DMS53 (cell line): ENCODE measurements around the gene TDRD15.
A peak's percentile ranks its signal among the peaks of the same experiment; 100 is the strongest.
"Not testable (repeated sequence)": the region's sequence is repeated elsewhere in the genome, so short reads cannot be mapped to it uniquely, and the experiment has no call there.

ENCODE experiments used
- DNase-seq: peaks from one replicate; lab custom pipeline; 2025; lab: John Stamatoyannopoulos, UW

The TDRD15 gene

DNA sequence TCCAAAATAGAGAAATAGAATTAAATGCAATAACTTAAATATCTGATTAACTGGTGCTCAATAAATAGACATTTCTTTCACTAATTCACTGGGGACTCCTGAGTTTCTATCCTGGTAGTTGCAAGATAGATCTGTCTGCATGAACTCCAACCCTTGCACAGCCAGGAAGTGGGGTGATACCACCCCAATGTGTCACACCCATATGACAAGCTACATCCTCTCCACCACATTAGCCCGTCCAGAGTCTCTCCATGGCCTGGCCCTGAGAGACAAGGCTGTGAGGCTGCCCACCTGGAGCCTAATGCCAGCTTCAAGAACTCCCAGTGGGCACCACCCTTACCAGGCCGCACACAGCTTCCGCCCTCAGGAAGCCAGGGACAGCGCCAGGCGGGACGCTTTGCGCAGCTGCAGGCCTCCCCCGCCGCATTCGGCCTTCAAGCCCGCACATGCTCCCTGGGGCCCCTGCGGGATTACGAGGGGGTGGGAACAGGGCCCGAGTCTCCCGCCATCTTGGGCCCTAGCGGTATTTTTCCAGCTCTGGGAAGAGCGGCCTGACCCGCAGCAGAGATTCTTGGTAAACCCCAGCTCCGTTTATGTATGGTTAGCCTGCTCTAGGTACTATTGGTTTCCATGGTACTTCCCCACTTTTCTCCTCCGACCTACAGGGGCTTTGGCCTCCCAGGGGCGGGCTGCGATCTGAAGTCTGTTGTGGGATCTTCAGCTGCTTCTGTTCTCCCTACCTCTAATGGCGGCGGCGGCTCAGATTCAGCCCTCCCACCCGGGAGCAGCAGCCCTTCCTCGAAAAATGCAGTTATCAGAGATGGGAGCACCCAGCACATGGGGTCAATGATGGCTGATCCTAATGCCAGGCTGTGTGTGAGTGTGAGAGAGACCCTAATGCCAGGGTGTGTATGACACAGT lies at the start of gene TDRD15:
Gene TDRD15 (plus strand): TSS at position 496 of the 921 bp plus-strand sequence. CDS start 13,500 bp downstream, outside the sequence.
- no peak for DNase-seq

DNA sequence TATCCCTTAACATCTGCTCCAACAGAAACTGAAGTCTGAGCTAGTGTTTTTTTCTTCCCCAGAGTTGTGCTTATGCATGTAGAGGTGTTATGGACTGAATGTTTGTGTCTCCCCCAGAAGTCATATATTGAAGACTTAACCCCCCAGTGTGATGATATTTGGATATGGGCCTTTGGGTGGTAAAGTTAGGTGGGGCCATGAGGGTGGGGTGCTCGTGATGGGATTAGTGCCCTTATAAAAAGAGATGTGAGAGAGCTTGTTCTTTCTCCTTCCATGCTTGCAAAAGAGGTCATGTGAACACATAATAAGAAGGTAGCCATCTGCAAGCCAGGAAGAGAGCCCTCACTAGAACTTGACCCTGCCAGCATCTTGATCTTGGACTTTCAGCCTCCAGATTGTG lies 45.5 kb upstream of the TDRD15 start:
- no peak for DNase-seq

DNA sequence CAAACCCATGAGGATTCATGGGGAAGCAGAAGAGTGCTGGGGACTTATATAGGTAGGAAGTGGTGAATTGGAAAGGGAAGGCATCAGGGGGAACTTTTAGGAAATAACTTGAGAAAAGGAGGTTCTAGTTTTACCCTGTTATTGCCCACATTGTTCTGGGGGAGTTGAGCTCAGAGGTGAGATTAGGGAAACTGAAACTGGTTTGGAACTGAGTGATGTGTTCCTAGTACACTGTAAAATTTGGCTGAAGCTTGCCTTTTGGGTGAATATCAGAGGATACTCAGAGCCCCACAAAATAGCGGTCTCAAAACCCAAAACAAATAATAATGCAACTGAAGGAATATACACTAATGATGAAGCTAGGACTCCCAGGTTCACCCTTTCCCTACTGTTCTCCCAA lies 40.3 kb upstream of the TDRD15 start:
- DNase-seq = no peak

DNA sequence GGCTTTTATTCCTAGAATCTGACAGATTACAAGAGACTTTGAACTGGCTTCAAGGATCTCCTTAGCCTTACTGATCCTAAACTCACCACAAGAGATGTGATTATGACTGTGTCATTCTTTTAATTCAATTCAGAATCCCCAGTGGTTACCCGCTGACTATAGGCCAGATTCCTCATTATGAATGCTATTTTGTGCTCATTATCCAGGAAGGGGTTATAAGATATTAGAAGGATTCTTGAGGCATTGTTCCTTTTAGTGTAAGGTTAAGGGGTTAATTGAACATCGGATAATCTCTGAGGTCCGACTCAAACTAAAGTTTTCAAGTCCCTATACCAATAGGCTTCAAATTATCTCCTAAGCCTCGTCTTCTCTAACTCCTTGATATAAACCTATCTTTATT lies 39.4 kb upstream of the TDRD15 start:
- no peak for DNase-seq

DNA sequence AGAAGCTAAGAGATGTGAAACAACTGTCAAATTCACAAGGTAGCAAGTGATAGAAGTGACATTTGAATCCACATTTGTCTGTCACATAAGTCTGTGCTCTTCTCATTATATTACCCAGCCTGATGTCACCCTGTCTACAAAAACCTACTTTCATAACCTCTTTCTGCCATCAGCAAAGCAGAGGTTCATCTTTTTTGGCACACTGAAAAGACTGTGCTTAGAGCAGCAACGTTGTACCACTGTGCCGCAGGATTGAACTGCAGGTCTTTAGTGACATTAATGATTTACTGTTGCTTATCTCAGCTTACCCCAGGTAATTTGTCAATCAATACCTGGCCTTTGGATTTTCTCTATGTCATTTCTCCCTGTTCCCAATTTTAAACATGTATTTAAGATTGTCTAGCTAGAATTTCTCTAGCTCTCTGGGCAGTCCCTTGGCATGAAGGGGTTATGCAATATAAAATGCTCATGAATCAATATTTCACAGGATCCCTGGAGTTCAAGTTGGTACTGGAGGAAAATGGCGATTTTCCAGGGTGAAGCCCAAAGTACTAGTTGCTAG lies 31.4 kb upstream of the TDRD15 start:
- no peak for DNase-seq

DNA sequence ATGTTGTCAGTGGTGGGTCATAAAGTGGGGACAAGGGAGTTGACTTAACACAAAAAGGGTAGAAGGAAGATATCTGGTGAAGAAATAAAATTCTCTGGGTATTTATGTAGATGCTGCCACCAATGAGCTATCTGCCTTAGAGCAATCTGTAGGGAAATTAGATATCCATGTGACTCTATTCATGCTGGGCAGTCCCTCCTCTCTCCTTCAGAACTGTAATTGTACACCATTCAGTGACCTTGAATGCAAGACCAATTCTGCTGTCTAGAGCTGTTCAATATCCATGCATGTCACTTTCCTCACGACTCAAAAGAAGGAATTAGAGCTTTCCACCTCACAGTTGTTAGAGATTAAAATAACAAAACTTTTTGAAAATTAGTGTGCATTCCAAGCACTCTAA lies 28.6 kb upstream of the TDRD15 start:
- DNase-seq = no peak

DNA sequence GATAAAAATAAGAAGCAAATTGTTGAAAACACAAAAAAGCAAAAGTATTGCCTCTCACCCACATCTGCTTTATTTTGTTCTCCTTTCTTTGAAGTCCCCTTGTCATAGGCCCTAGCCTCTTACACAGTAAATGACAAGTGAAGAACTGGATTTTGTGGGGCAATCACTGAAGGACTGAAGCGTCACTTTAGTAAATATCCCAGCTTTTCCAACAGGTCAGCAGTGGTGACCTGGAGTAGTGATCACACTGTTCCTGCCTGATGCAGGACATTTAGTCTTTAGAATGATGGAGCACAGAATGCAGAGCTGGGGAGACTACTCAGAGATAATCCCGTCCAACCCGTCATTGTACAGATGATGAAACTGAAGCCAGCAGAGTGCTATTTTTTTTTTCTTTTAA lies 28.1 kb upstream of the TDRD15 start:
- no peak for DNase-seq

DNA sequence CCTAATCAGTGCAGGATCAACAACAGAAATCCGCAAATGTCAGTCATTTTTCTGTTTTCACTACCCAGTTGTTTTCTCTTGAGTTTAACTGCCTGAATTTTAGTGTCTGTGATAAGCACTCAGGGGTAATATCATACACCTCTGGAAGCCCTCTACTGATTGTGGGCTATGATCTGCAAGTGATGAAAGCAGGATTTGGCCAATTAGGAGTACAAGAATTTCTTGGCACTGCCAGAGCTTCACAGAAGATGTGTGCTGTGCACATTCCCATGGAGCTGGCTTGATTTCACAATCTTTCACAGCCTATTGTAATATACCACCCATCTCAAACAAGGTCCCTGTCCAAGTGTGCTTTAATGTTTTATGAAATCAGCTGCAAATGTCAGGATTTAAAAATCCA lies 27.3 kb upstream of the TDRD15 start:
- DNase-seq = no peak

DNA sequence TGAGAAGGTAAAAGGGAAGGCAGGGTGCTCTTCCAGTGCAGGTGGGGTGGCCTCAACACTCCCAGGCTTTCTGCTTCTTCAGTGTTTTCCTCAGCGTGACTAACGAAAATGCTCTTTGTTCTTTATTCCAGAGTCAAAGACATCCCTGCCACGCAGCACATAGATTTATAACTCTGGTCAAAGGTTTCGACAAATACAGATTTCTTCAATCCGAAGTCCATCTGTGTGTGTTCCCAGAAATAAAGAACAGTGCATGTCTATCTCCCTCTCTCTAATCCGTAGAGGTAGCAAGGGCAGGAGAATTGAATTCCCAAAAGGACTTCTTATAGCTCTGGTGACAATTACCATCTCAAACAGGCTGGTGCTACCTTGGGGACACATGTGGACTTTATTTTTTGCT lies 26.4 kb upstream of the TDRD15 start:
- no peak for DNase-seq

DNA sequence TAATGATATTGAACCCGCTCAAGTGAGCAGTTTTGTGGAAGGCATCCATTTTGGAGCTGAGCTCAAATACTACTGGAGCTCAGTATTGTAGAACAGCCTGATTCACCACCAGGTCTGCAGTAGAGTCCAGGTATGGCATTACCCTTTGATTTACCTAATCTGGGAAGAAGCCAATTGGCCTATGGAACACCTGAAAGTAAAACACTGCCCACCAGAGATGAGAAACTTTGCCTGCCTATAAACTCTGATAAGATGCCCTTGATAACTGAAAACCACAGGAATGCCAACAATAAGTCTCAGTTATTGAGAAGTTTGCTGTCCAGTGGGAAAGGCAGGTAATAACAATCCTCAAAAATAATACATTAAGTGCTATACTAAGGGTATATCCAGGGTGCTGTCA lies 25.5 kb upstream of the TDRD15 start:
- no peak for DNase-seq

DNA sequence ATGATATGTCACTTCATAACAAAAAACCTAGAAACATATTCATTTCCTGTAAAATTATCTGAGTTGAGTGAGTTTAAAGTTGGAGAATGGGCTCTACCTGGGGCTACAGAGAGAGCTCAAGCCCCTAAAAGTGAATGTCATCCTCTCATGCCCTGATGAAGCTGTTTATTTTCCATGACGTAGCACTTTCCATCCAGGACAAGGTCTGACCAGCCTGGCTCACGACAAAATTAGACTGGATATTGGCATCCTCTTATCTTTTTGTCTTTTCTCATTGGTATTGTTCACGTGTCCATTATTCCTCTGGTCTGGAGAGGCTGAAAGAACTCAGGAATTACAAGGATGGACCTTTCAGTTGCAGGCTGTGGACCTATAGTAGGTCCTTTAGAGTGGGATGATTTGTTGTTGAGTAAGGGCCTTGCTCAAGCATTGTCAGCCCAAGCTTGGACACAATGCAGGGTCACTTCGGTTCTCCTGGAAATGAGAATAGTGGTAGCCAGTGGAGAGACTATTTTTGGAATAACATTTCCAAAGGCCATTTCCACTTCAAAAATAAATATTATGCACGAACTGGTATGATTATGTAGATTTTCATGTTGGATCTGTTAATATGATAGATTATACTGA lies 24.4 kb upstream of the TDRD15 start:
- no peak for DNase-seq

DNA sequence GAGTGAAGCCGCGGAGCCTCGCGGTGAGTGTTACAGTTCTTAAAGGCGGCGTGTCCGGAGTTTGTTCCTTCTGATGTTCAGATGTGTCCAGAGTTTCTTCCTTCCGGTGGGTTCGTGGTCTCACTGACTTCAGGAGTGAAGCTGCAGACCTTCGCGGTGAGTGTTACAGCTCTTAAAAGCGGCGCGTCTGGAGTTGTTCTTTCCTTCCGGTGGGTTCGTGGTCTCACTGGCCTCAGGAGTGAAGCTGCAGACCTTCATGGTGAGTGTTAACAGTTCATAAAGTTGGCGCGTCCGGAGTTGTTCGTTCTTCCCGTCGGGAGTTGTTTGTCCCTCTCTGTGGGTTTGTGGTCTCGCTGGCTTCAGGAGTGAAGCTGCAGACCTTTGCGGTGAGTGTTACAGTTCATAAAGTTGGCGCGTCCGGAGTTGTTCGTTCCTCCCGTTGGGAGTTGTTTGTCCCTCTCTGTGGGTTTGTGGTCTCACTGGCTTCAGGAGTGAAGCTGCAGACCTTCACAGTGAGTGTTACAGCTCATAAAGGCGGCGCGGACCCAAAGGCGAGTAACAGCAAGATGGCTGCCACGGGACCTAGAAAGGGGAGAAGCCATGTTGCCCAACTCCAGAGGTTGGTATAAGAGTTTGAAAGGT lies 22.1 kb upstream of the TDRD15 start:
- not testable (repeated sequence) for DNase-seq

DNA sequence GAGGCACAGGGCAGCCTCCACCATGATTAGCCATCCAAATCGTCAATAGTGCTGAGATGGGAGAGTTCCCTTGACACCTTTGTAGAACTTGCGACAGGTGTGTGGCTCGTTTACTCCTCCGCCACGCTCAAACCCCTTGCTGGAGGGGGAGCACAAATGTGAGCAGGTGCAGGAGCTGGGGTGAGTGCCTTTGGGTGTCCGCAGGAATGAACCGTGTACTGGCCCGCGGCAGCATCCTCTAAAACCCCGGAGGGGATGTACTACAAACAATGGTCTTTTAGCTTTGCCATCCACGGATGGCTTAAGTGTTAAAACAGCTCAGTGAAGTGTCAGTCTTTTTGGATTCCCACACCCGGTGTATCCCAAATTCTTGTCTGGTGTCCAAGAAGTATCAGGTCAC lies 21.4 kb upstream of the TDRD15 start:
- peak; percentile 12 for DNase-seq

DNA sequence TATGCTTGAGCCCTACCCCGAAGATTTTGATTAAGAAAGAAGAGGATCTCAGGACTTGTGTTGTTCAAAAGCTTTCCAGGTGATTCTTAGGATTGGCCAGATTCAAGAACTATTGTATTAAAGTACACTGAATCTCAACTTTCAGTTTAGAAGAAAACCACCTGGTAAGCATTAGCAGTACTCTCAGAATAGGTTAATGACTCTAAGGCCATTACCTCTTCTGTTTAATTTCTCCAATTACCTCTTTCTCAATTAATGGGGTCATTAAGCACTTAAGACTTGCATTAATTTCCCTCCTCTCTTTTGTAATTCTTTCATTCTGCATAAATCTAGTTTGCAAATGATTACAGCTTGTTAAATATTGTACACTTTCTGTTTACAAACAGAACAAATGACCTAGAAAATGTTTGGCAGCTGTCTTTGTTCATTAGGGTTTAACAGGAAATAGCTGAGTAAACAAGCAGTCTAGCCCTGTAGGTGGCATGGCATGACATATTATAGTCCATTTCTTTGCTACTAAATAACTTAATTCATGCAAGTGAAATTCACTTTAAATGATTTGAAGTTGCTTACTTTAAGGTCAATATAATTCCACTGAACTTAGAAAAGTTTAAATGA lies 20.4 kb upstream of the TDRD15 start:
- DNase-seq = peak; percentile 74

DNA sequence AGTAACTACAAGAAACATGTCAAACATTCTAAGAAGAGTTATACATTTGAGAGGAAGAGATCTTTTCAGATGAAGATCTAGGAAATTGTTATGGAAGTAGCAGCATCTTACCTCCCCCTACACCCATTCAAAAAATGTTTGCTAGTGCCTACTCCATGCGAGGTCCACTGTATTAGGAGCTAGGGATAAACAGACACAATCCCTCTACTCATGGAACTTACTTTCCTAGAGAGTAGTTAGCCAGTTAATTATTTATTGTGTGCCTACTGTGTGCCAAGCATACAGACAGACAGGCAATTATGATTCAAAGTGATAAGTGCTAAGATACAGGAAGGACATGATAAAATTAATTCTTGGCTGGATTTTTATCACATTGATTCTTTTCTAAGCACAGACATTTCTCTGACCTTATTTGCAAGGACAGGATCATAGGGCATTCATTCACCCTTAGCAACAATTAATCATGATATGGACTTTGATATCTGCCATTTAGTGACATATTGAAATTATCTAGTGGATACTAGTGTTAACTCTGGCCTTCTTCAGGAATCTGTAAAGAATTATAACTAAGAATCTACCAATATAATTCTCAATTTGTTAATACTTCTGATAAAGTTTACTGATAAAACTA lies 19.6 kb upstream of the TDRD15 start:
- DNase-seq = peak; percentile 51

DNA sequence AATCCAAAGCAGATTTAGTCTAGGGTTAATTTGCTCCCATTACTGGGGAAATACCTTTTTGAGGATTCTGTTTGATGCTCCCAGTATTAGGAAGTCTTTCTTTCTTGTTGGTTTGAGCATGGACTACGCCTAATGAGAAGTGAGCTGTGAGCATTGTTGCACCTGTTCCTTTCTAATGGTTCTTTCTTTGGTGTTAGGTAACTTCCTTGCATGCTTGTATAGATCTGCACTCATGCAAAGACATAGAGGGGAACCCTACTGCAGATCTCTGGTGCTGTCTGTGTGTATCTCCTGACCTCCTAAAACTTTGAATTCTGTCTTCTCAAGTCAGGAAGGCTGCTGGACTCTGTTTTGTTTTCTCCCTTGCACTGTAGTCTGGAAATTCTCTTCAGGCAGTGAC lies 12.8 kb upstream of the TDRD15 start:
- DNase-seq = no peak

DNA sequence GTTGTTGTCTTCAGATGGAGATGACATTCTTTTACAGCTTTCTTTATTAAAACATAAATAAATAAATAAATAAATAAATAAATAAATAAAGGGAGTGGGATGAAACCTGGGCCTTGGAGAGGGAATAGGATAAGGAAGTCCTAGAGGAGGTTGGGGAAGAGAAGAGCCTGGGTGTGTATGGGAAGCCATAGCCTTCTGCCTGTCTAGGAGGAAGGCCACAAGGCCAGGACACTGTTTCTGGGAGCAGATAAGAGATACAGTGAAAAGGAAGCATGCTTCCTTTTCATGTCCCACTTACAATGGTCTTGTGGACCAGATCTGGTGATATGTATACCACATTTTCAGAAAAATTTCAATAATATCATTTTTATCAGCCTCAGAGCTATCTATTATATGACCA lies 6.1 kb upstream of the TDRD15 start:
- DNase-seq = no peak

DNA sequence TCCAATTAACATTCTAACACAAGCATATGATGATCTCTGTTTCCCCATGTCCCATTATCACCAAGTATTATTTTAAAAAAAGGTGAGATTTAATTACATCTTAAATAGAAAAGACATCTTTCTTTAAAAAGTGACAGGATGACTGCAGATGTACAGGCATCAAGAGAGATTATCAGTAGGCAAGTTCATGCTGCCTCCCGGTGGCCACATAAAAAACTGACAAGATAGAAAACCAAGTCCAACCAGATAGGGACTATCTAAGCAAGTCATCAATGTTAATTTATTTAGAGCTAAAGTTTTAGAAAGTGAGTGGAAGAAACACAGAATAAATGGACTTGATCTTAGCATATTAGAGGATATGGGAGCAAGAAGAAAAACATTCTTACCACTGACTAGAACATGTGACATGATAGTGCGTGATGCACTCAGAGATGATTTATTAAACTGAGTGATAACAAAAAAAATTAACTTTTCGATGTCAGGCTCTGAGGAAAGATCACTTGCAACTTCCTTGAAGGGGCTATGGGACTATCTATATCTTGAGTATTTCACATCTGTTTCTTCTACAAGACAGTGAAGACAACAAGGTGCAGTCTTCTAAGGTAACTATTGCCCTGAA lies 5.4 kb upstream of the TDRD15 start:
- peak; percentile 69 for DNase-seq

DNA sequence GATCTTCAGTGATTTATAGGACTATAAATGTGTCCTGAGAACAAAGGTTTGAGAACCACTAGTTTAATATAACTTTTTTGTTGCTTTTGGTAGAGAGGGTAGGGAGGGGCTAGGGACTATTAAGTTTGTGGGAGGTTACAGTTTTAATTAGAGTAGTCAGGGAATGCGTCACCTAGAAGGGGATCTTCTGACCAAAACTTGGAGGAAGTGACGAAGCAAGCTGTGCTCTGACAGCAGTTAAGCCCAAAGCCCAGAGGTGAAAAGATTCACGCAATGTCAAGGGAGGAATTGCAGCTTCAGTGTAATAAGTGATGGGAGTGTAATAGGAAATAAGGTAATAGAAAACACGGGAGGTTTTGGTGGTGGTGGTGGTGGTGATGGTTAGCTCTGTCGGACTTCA lies 8.1 kb downstream of the TDRD15 start:
- no peak for DNase-seq

DNA sequence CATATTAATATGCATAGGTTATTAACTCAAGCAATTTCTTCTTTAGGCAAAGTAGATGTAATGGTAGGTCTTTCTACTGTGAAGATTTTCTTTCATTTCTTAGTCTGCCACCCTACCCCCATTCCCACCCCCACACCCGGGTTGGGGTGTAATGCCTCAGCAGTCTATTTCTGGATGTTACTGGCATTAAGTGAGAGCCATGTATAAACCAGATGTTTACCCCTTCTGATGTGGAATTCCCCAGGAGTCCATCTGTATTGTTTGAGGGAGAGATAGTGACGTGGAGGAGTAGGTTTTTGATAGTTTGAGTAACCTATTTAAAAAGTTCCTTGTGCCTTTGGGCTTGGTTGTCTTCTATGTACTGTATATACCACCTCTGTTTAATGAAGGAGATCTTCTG lies 11.8 kb downstream of the TDRD15 start:
- no peak for DNase-seq

DNA sequence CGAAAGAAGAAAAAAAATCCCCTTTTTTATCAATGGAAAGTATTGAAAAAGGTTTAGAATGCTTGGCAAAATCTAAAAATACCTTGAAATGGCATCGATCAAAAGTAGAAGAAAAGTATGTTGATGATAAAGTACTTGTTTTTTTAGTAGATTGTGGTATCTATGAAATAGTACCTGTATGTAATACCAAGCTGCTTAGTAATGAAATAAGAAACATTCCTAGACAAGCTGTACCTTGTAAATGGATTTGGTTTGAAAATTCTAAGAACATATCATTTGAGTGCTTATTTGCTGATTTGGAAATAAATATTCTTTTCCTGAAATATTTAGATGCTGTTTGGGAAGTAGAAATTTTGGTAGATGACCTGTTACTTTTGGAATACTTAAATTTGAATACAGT lies 18.4 kb downstream of the TDRD15 start:
- no peak for DNase-seq
